Astrocyte (in vitro differentiated cells and primary cell): Measurements from ENCODE around the gene RIBC2. TPM values are rescaled to one million over a fixed set of nuclear protein-coding genes. Genes with fewer than 3 reads are reported as not detected.

Source experiments
- total RNA-seq: library from RNA; stranded (reverse); gene quantifications from 2 replicates; pipeline ENCODE4 v1.2.1, GENCODE V29; 2021

Gene RIBC2
- total RNA-seq, 1 donor from 2014 or later = not detected

Other genes starting within 250 kb of the RIBC2 start
- gene NUP50, start 249.8 kb upstream of the RIBC2 start, total RNA-seq = 49.6 and 56.4 TPM in 2 replicates
- 107 and 117 TPM in 2 replicates for gene KIAA0930, start 172.8 kb upstream of the RIBC2 start, total RNA-seq
- not detected in 2 replicates for gene UPK3A, start 128.7 kb upstream of the RIBC2 start, total RNA-seq
- gene FAM118A, start 103.8 kb upstream of the RIBC2 start, total RNA-seq = 18.3 and 18.7 TPM in 2 replicates
- gene SMC1B, start 94 bp upstream of the RIBC2 start, total RNA-seq = not detected in 2 replicates
- 69.2 and 72.5 TPM in 2 replicates for gene FBLN1, start 89.2 kb downstream of the RIBC2 start, total RNA-seq